Endometrium (tissue), 2 donors: ENCODE measurements around the gene AMPD2.

Experiments
- FAIRE-seq: peaks from 2 replicates; lab custom pipeline; 2012; peaks lifted over from hg19 to GRCh38; lab: Jason Lieb, UNC
- donor health status: control.
- donor health status: control.

The AMPD2 gene

DNA sequence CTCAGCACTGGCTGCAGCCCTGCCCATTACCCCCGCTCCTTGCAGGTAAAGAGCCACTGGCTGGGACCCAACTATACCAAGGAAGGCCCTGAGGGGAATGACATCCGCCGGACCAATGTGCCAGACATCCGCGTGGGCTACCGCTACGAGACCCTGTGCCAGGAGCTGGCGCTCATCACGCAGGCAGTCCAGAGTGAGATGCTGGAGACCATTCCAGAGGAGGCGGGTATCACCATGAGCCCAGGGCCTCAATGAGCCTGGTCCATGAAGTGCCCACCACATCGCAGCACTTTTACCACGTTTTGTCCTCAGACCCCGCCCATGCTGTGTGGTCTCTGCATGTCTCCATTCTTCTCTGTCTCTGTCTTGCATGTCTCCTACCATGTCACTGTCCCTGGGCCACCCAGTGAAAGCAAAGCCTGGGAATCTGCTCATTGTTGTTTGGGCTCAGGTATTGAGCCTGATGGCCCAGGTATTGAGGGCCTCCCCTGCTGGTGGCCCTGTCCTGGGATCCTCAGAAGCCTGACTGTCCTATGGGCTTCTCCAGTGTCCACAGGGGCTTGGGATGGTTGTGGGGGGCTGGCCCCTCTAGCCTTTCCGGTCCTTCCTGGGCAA lies 11.4 kb downstream of the AMPD2 start:
- FAIRE-seq, result no peak

DNA sequence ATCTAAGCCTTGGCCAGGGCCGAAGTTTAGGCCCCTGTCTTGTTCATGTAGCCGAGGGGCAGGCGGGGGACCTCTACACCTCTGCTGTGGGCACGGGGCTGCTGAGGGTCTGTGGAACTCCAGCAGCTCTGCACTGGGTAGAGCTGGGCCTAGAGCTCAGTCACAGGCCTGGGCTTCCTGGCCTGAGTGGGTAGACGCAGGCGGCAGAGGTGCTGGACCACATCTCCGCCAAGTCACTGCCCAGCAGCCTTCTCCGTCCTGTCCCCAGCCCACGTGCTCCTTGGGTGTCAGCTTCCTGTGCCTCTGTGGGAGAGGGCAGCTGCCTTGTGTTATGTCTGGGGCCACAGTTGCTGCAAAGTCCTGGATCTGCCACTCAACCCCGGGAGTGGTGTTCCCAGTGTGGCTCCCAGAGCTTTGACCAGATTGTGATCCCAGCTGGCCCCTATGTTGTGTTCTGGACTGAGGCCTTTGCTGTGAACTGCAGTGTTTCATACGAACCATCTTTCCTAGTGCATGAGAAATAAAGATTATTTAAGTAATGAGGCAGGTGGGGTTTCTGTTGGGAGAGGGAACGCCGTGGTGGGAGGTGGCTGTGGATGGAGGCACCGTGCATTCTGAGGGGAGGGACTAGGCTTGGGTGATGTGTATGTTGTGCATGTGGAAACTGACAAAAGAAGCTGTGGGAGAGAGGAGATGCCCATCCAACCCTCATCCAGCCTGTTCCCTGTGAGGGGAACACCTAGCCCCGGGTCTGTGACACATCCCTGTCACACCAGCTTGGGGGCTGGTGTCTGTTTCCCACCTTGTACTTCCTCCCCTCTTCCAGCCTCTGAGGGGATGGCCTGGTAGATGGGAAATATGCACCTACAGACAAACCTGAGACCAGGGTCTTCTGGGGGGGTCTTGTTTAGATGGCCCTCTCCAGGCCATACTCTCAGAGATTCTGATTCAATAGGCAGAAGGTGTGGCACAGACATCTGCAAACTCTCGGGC lies 12.2 kb downstream of the AMPD2 start:
- FAIRE-seq, result no peak

DNA sequence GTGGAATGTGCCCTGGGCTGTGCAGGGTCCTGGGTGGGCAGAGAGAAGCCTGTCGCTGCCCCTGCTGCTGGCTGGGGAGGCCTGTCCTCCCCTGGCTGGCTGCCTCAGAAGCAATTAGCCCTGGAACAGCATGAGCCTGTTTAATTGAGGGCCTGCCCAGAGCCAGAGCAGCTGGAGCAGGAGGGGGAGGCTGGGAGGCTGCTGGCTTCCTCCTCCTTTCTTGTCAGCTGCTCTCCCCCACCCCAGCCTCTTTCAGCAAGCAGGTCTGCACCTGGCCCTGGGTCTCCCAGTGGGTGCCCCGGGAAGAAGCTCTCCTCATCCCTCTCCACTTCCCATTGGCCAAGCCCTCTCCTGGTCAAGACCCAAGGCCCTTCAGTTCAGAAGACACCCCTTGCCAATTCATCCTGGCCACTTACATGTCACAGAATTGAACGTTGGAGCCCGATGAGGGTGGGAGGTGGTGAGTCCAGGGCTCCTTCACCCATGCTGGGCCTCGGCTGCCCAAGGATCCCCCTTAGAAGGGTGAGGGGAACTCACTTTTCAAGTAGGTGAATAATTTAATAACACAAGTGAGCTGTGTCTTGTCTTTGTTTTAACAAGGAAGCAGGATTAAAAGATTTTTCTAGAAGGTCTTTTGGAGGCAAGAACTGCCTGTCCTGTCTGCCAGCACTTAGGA lies 13.2 kb downstream of the AMPD2 start:
- FAIRE-seq, result no peak

DNA sequence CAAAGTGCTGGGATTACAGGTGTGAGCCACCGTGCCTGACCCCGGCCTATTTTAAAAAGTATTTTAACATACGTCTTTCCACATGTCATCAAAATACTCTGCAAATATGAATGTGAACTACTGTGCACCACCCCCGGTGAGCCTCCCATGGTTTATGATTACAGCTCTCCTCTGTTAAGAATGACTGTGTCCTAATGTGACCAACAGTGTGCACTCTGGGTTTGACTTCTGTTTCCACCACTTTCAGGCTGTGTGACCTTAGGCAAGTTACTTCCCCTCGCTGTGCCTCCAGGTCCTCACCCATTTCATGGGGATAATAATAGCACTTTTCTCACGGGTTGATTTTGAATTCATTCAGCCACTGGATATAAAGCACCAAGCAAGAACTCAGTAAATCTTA lies 14.7 kb downstream of the AMPD2 start:
- no peak for FAIRE-seq

DNA sequence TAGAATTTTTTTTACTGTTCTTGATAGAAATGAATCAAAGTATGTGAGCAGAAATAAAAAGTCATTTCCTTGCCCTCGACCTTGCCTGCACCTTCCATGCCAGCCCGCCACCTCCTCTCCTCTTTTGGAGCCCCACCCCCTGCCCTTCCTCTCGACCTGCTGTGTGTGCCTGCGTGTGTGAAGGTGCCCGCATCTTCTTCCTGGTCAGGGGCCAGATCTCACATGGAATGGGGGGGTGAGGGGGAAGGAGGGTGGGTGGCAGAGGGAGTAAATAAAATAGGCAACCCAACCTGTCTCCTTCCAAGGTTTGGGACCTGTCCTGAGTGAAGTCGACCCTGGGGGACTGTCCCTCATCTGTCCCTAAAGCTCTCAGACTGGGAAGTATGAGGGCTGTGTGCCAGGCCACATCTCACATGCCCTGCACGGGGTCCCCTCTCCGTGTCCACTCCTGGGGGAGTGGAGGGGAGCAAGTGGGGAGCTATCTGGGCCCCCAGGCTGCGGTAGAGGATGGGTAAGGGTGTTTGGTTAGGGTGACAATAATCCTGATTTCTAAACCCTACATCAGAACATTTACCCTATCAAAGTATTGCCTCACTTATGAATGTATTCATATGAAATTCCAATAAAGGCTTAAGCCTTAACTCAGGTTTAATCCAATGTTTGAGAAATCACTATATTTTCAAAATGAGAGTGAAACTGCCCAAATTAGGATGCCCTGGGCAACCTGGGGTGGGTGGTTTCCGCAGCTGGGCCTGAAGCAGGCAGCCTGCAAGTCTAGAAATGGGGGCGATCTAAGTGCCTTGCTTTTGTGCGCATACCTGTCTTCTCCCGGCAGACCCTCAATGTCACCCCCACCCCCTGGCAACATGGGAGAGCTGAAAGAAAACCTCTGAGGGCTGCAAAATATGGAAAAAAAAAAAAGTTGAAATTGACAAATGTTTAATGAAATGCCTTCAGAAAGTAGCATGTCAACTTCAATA lies 15.4 kb downstream of the AMPD2 start:
- no peak for FAIRE-seq

DNA sequence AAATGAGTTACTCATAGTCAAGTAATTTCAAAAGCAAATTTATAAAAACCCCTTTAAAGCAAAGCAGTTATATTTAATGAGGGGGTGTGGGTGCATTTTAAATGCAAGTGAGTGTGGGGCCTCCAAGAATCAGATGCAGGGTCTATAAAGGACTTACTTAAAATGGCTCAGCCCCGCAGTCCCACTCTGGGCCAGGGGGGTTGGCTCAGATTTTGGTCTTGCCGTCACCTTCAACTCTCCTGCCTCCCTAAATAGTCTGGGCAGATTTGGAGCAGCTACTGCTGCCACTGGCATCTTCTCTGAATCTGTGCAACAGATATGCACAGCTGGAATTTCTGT lies 16.2 kb downstream of the AMPD2 start:
- FAIRE-seq, result no peak

DNA sequence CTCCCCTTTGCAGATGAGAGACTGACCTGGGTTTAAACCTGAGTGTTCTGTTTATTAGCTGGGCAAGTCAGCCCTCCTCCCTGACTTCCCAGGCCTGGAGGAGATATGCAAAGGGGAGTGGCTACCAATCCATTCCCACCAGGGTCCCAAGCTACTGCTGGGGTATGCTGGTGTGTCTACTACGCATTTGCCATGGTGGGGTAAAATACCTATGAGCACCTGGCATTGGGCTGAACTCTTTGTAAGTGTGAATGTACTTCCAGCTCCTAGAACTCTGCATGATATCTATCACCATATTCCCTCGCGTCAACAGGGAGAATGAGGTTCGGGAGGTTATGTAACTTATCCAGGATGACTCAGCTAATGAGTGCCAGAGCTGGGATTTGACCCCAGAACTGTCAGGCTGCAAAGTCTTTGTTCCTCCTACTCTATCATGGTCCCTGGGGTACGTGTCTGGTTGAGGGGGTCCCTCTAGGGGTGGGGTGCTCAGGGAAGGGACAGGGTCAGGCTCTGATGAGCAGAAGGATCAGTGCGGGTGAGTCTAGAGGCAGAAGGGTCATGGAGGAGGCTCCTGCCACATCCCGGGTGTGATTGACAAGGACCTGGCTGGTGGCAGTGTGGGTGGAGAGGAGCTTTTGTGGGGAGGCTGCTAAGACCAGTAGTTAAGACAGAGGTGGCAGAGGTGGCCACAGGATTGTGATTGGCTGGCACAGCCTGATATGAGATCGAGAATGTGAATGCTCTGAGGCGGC lies 16.7 kb downstream of the AMPD2 start:
- no peak for FAIRE-seq

DNA sequence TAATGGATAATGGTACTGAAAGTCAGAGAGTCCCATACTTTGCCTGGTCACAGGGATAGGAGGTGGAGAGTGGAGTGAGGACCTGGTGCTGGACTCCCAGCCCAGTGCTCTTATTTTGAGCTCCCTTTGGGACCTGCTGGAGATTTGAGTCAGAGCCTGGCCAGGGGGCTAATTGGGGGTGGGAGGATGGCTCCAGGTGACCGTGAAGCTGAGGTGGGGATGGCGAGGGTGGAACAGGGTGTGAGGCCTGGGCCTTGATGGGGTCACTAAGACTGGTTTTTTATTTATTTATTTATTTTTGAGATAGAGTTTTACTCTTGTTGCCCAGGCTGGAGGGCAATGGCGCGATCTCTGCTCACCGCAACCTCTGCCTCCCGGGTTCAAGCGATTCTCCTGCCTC lies 17.8 kb downstream of the AMPD2 start:
- no peak for FAIRE-seq

DNA sequence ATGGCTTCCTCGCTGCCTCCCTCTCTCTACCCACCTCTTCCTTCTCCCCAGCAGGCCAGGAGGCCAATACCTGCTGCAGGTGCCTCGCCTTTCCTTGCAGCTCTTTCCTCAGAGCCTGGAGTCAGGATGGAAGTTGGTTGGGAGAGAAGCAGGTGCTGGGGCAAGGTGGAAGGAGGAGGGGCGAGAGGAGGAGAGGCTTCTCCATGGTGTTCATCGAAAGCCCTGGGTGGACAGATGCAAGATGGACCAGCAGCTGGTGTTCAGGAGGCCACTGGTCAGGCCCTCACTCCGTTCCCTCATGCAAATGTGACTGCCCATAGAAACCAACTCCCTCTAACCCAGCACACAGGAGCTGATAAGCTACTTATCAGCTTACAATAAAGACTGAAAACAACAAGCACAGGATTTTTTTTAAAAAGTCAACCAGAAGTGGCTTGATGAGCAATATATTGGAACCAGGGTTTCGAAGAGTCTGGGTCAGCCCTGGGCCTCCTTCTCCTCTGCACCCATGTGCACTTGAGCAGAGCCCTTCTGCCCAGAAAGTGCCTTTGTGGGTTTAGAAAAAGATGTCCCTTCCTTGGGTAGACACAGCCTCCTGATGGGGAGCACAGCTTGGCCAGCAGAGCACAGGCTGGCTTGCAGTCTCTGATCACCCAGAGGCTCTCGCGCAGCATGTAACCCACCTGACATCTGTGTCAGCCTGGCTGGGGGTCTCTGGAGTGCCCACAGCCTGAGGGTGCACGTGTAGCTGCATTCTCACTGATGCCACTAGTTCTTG lies 19.6 kb downstream of the AMPD2 start:
- no peak for FAIRE-seq

DNA sequence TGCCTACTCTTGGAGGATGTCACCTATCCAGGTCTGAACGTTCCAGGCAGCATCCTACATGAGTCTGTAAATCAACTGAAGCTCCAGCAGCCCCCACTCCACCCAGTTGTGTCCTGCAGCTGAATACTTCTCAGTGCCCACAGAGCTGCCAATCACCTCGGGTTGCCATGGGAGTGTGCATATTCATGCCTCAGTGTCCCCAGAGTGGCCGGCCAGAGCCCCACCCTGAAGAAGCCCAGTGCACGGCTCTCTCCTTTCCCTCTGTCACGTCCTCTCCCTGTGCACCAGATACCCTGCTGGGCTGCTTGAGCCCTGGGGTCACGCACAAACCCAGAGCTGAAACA lies 20.2 kb downstream of the AMPD2 start:
- FAIRE-seq, result no peak

DNA sequence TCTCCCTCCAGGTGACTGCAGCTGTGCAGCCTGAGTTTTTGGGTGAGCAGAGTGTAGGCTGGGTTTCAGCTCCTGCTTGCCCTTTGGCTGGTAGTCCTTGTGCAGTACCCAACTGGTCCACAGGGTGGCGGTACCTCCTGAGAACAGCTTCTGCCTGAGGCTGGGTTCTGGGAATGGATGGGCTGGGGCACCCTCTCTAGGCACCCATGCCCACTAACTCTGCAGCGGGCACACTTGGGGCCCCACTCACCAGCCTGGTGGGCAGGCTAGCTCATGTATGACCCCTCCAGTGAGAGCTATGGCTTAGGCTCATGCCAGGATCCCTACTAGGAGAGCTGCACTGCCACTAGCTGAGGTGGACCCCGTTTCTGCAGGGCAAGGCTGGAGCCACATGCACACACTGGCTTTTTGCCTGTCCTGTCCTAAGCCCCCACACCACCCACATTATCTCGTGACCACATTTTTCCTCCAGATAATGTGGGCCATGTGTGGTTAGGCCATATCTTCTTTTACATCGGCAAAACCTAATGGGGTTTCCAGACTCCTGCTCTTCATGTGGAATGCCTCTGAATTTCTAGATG lies 20.7 kb downstream of the AMPD2 start:
- FAIRE-seq, result no peak

DNA sequence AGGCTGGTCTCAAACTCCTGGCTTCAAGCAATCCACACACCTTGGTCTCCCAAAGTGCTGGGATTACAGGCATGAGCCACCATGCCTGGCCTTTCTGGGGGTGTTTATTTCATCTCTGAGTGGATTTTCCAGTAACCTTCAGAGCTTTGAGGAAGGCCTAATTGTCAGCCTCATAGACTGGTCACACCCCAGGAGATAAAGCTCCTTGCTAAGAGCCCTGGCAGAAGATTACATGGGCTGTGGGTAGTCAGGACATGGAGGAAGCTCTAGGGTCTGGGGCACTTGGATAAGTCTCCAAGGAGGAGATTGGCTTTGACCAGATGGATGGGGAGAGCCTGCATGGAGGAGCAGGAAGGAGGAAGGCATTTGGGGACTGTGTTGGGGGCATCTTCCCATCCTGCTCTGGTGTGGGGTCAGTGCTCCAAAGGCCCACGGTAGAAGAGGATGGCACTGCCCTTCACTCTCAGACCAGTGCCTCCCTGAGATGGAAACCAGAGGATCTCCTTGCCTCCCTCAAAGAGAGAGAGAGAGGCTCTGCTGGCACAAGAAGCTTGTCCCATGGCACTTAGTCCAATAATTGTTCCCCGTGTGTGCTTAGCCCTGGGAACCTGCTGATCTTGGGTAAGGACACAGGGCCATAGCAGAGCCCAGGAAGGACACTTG lies 21.6 kb downstream of the AMPD2 start:
- FAIRE-seq, result no peak

DNA sequence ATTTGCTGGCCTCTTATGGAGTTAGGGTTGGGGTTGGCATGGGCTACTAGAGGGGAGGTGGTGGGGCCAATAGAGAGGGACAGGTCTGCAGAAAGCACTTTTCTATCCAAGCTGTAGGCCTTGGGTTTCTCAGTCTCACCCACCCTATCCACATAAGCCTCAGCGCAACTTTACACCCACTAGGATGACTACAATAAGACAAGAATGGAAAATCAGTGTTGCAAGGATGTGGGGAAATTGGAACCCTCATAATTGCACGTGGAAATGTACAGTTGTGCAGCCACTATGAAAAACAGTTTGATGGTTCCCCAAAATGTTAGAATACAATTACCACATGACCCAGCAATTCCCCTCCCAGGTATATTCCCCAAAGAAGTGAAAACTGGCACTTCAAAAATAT lies 22.2 kb downstream of the AMPD2 start:
- FAIRE-seq, result no peak

DNA sequence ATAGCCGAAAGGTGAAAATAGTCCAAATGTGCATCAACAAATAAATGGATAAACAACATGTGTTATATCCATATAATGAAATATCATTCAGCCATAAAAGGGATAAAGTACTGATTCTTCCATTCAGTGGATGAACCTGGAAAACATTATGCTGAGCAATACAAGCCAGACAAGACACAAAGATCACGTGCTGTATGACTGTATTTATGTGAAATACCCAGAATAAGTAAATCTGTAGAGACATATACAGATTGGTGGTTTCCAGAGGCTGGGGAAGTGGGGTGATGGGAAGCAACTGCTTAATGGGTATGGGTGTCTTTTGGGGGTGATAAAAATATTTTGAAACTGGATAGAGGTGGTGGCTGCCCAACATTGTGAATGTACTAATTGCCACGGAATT lies 23.0 kb downstream of the AMPD2 start:
- no peak for FAIRE-seq

DNA sequence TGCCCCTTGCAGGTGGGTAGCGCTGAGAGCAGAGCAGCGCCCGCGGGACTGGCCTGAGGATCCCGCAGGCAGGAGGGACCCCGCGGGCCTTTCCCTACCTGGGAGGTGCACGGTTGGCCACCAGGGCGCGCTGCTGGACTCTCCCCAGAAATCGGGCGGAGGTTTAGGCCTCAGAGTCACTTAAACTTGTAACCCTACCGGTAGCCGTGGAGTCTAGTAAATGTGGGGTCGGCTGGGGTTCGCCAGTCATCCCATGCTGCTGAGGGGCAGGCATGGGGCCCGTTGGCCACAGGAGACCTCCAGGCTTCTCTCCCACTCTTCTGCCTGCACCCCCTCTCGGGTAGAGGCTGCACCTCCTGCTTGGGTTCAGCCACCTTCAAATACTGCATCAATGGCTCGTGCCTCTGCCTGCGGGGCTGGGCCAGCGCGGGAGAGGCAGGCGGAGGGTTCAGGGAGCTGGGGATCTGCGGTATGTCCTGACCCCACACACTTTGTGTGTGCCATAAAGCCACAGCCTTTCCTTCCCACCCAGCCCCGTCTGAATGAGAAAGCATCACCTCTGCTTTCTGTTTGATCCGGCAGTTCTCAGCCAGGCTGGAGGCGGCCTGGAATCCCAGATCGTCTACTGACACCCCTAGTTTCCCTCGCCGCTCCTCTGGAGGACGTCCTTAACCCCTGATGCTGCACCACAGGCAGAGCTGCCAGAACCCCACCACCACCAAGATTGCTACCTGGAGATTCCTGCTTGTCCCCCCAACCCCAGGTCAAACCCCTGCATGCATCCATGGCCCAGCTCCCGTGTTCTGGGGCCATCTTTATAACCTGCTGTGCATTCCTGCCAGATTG lies 24.0 kb downstream of the AMPD2 start:
- no peak for FAIRE-seq

DNA sequence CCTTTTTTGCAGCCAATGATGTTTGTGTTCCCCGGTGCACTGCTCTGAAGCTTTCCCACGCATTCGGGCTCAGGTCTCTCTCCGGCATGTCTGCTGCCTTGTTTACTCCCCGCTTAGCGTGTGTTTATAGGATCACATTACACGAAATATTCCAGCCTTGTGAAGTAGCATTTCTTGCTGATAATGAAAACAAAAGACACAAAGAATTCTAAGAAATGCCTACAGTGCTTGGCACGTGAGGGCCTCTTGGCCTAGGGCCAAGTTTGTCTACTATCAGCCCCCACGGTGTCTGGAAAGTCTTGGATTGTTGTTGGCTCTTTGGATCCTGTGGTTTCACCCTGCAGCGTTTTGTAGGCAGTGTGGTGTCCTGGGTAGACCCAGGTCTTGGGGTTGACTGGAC lies 25.0 kb downstream of the AMPD2 start:
- no peak for FAIRE-seq

DNA sequence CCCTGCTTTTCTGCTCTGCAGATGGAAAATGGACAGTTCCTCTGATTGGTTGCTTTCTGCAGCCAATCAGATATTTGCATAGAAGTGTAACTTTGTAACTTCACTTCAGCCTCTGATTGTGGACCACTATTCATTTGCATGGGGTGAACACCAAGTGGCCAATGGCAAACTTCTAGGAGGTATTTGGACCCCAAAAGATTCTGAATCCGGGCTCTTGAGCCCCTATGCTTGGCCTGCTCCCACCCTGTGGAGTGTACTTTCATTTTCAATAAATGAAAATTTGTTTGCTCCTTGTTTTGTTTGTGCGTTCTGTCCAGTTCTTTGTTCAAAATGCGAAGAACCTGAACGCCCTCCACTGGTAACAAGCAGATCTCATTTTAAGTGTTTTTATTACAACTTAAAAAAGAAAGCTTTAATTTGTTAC lies 29.9 kb downstream of the AMPD2 start:
- peak; percentile 93 for FAIRE-seq

DNA sequence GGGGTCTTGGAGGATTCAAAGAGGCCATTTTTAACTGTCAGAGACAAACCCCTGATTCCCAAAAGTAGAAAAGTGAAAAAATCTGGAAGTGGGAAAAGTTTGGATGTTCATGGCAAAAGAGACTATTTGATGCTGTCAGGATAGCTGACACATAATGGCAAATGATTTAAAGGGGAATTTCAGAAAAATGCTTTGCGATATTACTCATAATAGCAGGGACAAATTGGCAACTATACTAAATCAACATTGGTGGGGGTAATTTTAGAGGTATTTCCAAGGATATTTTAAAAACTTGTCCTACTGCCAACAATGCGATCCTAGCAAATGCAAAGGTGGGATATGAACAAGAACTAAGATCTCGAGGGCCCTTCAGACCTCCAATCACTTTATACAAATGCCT lies 31.0 kb downstream of the AMPD2 start:
- FAIRE-seq, result no peak

DNA sequence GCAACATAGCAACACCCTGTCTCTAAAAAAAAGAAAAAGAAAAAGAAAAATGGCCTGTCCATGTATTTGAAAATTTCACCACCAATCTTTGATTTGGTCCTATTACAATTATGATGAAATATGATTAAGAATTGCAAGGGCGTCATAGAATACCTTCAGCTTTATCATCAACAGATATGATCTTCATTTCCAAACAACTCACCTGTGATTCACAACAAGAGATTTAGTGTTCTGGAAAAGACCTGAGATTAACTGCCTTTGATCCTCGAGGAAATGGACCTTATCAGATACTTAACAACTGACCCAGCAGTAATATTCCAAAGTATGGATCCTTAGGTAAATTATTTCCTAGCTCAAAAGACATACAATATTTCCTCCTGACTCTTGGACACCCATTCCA lies 32.8 kb downstream of the AMPD2 start:
- FAIRE-seq, result no peak
